SK-N-SH treated with all-trans-retinoic acid at 6 μM for 48 hours (cell line): ENCODE data around the gene FRMD4A.

Experiments
- ATAC-seq: fragments of 200-7000 bp; cut with Tn5 transposase; 3 replicates; pipeline ENCODE4 v1.9.1; 2020; ENCODE audit warnings: mild to moderate bottlenecking, moderate library complexity
- ARNTL ChIP-seq: fragments of 450-650 bp; formaldehyde crosslinking; IDR thresholded peaks from 2 replicates; pipeline ENCODE4 v1.5.0; 2020; ENCODE audit warnings: low read depth, mild to moderate bottlenecking, moderate library complexity, borderline replicate concordance
- BACH2 ChIP-seq: fragments of 250-450 bp; sonication (Bioruptor Pico); IDR thresholded peaks from 2 replicates; pipeline ENCODE4 v1.9.0; 2021; ENCODE audit warnings: mild to moderate bottlenecking, borderline replicate concordance
- CSDC2 ChIP-seq: fragments of 250-450 bp; sonication (Bioruptor Pico); IDR thresholded peaks from 2 replicates; pipeline ENCODE4 v1.5.0; 2020; ENCODE audit warnings: mild to moderate bottlenecking, moderate library complexity
- CSRNP3 ChIP-seq: fragments of 250-450 bp; sonication (Bioruptor Pico); IDR thresholded peaks from 2 replicates; pipeline ENCODE4 v1.5.1; 2021; ENCODE audit warnings: mild to moderate bottlenecking, moderate library complexity
- ISL1 ChIP-seq: fragments of 250-450 bp; sonication (Bioruptor Pico); IDR thresholded peaks from 2 replicates; pipeline ENCODE4 v2.1.2; 2022; ENCODE audit warnings: mild to moderate bottlenecking, moderate library complexity
- OSR1 ChIP-seq: fragments of 250-450 bp; sonication (Bioruptor Pico); IDR thresholded peaks from 2 replicates; pipeline ENCODE4 v1.8.0; 2022; ENCODE audit warnings: moderate library complexity, mild to moderate bottlenecking, inconsistent platforms
- PATZ1 ChIP-seq: fragments of 250-450 bp; sonication (Bioruptor Pico); IDR thresholded peaks from 2 replicates; pipeline ENCODE4 v1.8.0; 2020; ENCODE audit warnings: mild to moderate bottlenecking, moderate library complexity, borderline replicate concordance
- POU6F1 ChIP-seq: fragments of 250-450 bp; sonication (Bioruptor Pico); IDR thresholded peaks from 2 replicates; pipeline ENCODE4 v1.8.0; 2021; ENCODE audit warnings: low read depth, mild to moderate bottlenecking, moderate library complexity, borderline replicate concordance
- RARB ChIP-seq: fragments of 250-450 bp; sonication (Bioruptor Pico); IDR thresholded peaks from 2 replicates; pipeline ENCODE4 v1.8.0; 2021; ENCODE audit warnings: mild to moderate bottlenecking, moderate library complexity
- SNAI2 ChIP-seq: fragments of 250-450 bp; sonication (Bioruptor Pico); IDR thresholded peaks from 2 replicates; pipeline ENCODE4 v1.5.0; 2020; ENCODE audit warnings: mild to moderate bottlenecking, moderate library complexity
- TCF4 ChIP-seq: fragments of 250-450 bp; sonication (Bioruptor Pico); IDR thresholded peaks from 2 replicates; pipeline ENCODE4 v1.8.0; 2021; ENCODE audit warnings: mild to moderate bottlenecking, moderate library complexity, borderline replicate concordance
- TOX ChIP-seq: fragments of 250-450 bp; sonication (Bioruptor Pico); IDR thresholded peaks from 2 replicates; pipeline ENCODE4 v1.8.0; 2021; ENCODE audit warnings: mild to moderate bottlenecking, moderate library complexity, borderline replicate concordance
- TSHZ2 ChIP-seq: fragments of 250-450 bp; sonication (Bioruptor Pico); IDR thresholded peaks from 2 replicates; pipeline ENCODE4 v1.5.0; 2020; ENCODE audit warnings: mild to moderate bottlenecking, moderate library complexity
- ZC3H10 ChIP-seq: fragments of 250-450 bp; sonication (Bioruptor Pico); IDR thresholded peaks from 2 replicates; pipeline ENCODE4 v1.5.1; 2021; ENCODE audit warnings: mild to moderate bottlenecking, moderate library complexity
- ZFP3 ChIP-seq: fragments of 250-450 bp; sonication (Bioruptor Pico); IDR thresholded peaks from 2 replicates; pipeline ENCODE4 v1.5.0; 2020; ENCODE audit warnings: mild to moderate bottlenecking, moderate library complexity
- ZFP30 ChIP-seq: fragments of 450-650 bp; formaldehyde crosslinking; IDR thresholded peaks from 2 replicates; pipeline ENCODE4 v1.5.0; 2022; ENCODE audit warnings: mild to moderate bottlenecking, moderate library complexity
- ZNF565 ChIP-seq: fragments of 450-650 bp; formaldehyde crosslinking; conservative IDR thresholded peaks from 2 replicates; pipeline ENCODE4 v1.5.0; 2020; ENCODE audit warnings: low read depth, mild to moderate bottlenecking, moderate library complexity
- ZNF70 ChIP-seq: fragments of 450-650 bp; formaldehyde crosslinking; IDR thresholded peaks from 2 replicates; pipeline ENCODE4 v1.5.0; 2020; ENCODE audit warnings: mild to moderate bottlenecking, moderate library complexity
- ZNF8 ChIP-seq: fragments of 450-650 bp; formaldehyde crosslinking; IDR thresholded peaks from 2 replicates; pipeline ENCODE4 v1.5.0; 2020; ENCODE audit warnings: mild to moderate bottlenecking, moderate library complexity
- TF ChIP-seq, protein P1 (sequence below): fragments of 250-450 bp; sonication (Bioruptor Pico); IDR thresholded peaks from 2 replicates; pipeline ENCODE4 v1.5.1; 2020; ENCODE audit warnings: low read depth, mild to moderate bottlenecking, moderate library complexity

The FRMD4A gene

DNA sequence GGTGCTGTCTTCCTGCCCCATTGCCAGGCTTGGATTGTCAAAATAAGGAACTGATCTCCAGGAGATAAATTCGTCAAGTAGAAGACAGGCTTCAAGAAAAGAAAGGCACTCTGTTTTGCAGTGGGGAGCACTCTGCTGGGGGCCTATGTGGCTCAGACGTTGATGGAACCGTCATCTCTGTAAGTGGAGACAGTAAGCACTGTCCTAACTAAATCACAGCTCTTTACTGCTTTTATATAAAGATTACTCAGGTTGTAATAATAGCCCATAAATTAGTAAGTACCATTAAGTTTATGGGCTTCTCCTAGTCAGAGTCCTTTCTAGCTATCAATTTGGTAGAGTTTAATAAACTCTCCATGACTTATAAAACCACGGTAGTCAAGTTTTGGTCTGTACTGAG, 249.9 kb downstream of the FRMD4A start:
- TF ChIP-seq ZC3H10 (CRISPR knock-in tag) (no peak), OSR1 (CRISPR knock-in tag) (no peak), ZNF565 (CRISPR knock-in tag) (no peak), BACH2 (CRISPR knock-in tag) (no peak)
- ATAC-seq = no peak

- ATAC-seq = no peak
- no peak for TF ChIP-seq RARB (CRISPR knock-in tag)
- TF ChIP-seq TCF4 (CRISPR knock-in tag) = no peak
- TF ChIP-seq ZNF70 (CRISPR knock-in tag) = no peak
- no peak for TF ChIP-seq ISL1 (CRISPR knock-in tag)
- TF ChIP-seq ZC3H10 (CRISPR knock-in tag) = no peak
Observed at GRCh38 chr10:14077430-14077829, 253.3 kb downstream of the FRMD4A start.

DNA sequence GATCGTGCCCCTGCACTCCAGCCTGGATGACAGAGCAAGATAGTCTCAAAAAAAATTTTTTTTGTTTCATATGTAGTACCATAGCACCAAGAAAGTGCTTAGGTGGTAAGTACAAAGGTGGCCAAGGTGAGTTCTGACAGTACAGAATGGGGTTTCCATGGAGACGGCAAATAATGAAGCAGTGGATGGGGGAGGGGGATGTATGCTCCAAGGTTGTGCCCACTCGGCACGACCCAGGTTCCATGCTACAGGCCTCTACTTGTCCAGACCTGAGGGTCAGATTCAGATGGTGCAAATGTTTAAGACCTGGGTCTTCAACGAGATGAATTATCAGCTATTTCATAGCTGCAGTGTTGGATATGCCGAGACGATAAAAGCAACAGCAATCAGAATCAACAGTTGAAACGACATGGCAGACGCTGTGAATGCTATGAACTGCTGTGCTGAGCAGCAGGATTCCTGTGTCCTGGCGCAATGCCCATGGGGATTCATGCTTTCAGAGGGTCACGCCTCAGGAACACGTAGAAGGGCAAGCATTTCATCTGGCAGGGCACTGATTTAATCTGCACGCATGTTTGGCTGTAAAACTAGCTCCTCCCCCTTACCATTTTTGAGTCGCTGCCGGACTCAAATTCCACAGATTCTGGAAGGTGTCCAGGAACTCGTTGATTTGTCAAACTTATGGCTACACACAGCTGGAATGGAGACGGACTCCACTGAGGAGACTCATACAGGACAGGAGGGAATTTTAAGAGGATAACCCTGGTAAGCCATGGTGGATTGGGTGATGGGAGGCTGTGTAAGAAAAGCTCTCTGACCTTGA, 256.5 kb downstream of the FRMD4A start:
- TF ChIP-seq CSRNP3 (CRISPR knock-in tag) = no peak
- TF ChIP-seq OSR1 (CRISPR knock-in tag) = no peak
- TF ChIP-seq TCF4 (CRISPR knock-in tag) = peak; percentile 46; the same call in 1 of the 2 replicates
- TF ChIP-seq ZNF8 (CRISPR knock-in tag) = 0 out of 2 replicates have a peak, but pooled peaks have one; percentile 33
- TF ChIP-seq ISL1 (CRISPR knock-in tag) = peak; percentile 44
- TF ChIP-seq ZFP3 (CRISPR knock-in tag) = no peak
- TF ChIP-seq, protein P1, sequence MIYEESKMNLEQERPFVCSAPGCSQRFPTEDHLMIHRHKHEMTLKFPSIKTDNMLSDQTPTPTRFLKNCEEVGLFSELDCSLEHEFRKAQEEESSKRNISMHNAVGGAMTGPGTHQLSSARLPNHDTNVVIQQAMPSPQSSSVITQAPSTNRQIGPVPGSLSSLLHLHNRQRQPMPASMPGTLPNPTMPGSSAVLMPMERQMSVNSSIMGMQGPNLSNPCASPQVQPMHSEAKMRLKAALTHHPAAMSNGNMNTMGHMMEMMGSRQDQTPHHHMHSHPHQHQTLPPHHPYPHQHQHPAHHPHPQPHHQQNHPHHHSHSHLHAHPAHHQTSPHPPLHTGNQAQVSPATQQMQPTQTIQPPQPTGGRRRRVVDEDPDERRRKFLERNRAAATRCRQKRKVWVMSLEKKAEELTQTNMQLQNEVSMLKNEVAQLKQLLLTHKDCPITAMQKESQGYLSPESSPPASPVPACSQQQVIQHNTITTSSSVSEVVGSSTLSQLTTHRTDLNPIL (CRISPR knock-in tag) = no peak
- no peak for TF ChIP-seq ZNF565 (CRISPR knock-in tag)
- peak; percentile 98 for ATAC-seq

DNA sequence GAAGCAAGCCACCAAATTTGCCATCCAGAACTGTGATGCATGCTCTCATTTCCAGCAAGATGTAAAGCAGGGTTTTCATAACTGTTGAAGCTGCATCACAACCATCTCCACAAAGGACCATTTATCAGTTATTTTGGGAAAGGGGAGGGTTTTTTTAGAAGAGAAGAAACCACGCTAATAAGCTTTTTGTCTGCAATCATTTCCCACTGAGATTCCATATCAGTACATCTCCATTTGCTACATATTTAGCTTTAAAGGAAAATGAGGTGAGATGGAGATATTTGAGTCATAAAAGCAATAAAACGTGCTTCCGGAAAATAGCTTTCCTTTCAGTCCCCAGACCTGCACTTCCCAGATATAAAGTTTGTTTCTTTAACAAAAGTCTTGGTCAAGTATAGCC, 258.2 kb downstream of the FRMD4A start:
- no peak for ATAC-seq
- TF ChIP-seq ZFP30 (CRISPR knock-in tag) (no peak), CSDC2 (no peak), OSR1 (CRISPR knock-in tag) (no peak), ZNF70 (CRISPR knock-in tag) (no peak), ZNF565 (CRISPR knock-in tag) (no peak), ZC3H10 (CRISPR knock-in tag) (no peak), POU6F1 (CRISPR knock-in tag) (no peak), PATZ1 (CRISPR knock-in tag) (no peak), ARNTL (CRISPR knock-in tag) (no peak)
- TF ChIP-seq, protein P1 (CRISPR knock-in tag) = no peak

- ATAC-seq = no peak
- TF ChIP-seq ZNF70 (CRISPR knock-in tag) (no peak), PATZ1 (CRISPR knock-in tag) (no peak), TOX (no peak), ZFP3 (CRISPR knock-in tag) (no peak), TSHZ2 (CRISPR knock-in tag) (no peak), OSR1 (CRISPR knock-in tag) (no peak), SNAI2 (no peak), ZNF8 (CRISPR knock-in tag) (no peak)
Observed at GRCh38 chr10:14071956-14072355, 258.8 kb downstream of the FRMD4A start.
